H1 (cell line): ENCODE results near the gene CA7. TPM values are rescaled to one million over a fixed set of nuclear protein-coding genes. Genes with fewer than 3 reads are reported as not detected.

Source experiments
- RXRA ChIP-seq: IDR thresholded peaks from 2 replicates; pipeline ENCODE4 v1.6.1; 2011; ENCODE audit warnings: low read depth, mild to moderate bottlenecking, low read length, moderate library complexity; ENCODE audit not compliant: insufficient read depth
- TAF7 ChIP-seq: optimal IDR thresholded peaks from 2 replicates; pipeline ENCODE3; 2011; ENCODE audit warnings: low read depth, mild to moderate bottlenecking, inconsistent platforms, low read length, moderate library complexity, borderline replicate concordance
- polyA plus RNA-seq, 7 experiments: library from polyadenylated mRNA; depleted of rRNA in 3 of 7; stranded (reverse) in 5 of 7; unstranded in 2 of 7; fragments of >200 nt in 5 of 7; fragments of 200-250 nt in 2 of 7; gene quantifications; 1 replicate in 5 of 7; 2 replicates in 1 of 7; 4 replicates in 1 of 7; pipeline versions ENCODE4 v1.2.1 to v1.2.3, GENCODE V29; 2011 to 2013; ENCODE audit warnings: missing spikeins in 2 of 7, mixed read lengths in 2 of 7
- total RNA-seq: library from RNA; stranded (reverse); fragmentation: NEBNext Ultra II Directional; extraction: Animal tissue kit (Norgen Biotek cat#: 25700); gene quantifications from 2 replicates; pipeline ENCODE4 v1.2.1, GENCODE V29; 2021

The CA7 gene
- total and polyA plus RNA-seq, 2 of the 8 experiments (the other 6 are each of a cell fraction or from before 2014, with no cell fraction given), result 1.7 to 2.7 TPM

- TF ChIP-seq TAF7 (no peak), RXRA (no peak)
Measured at GRCh38 chr16:66891797-66892196, 47.6 kb downstream of the CA7 start (continued).
